ENCODE measurements around the gene NCKAP5L.
A peak's percentile ranks its signal among the peaks of the same experiment; 100 is the strongest.

Gene NCKAP5L

DNA sequence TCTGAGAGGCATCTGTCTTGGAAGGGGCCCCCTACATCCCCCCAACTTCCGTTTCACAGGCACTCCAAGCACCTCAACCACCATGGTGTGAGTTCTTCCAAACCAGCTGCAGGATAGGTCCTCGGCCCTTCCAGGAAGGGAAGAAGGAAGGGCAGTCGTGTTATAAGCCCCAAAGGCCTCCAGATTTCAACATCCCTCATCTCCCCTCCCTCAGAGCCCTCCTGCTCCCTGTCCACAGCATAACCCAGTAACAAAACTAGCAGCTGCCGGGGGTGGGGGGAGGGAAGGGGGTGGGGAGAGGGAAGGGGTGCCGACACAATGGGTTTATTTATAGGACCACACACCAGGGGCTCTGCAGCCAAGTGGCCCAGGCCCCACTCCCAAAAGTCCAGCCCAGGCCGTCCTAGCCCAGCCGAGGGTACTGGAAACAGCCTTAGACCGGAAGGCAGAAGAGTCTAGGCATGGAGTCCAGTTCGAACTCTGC is 18.3 kb downstream of the NCKAP5L start:
- H3K4me3 ChIP-seq (ENCODE audit: insufficient read length, low read depth), result no peak overlapping the region
- DNase-seq (ENCODE audit: low read depth, low spot score), result no peak
- peak overlapping the region; percentile 69 for H3K9ac ChIP-seq (ENCODE audit: insufficient read length, low read depth)

DNA sequence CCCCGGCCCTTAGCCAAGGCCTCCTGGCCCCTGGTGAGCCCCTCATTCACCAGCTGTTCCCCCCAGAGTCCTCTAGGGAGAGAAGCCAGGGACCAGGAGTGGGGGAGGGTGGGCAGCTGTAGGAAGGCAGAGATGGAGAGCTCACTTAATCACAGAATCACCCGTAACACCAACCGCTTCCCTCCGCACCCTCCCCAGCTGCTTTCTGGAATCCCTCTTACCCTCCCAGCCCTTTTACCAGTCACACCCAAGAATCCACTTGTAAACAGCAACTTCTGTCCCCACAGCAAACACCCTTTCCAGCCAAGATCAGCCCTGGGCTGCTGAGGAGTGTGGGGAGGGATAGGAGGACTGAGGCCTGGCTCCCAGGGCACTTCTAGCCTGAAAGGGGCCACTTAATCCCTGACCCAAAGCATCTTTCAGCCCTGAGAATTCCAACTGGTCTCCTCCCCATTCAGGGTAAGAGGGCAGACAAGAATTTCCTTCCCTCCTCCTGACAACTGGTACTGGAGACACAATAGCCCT is 18.8 kb downstream of the NCKAP5L start:
- Histone ChIP-seq H3K27me3 (ENCODE audit: insufficient read depth, insufficient read length) (no peaks in the 10 kb centered on the region), H3K9me3 (ENCODE audit: insufficient read depth, low read length) (no peaks in the 10 kb centered on the region), H3K36me3 (ENCODE audit: insufficient read depth, insufficient read length, low read length) (peaks cover 32% of the 10 kb centered on the region), H3K4me1 (ENCODE audit: insufficient read depth, insufficient read length) (peaks cover 23% of the 10 kb centered on the region), H3K4me3 (ENCODE audit: insufficient read length, low read depth) (no peak overlapping the region), H3K9ac (ENCODE audit: insufficient read length, low read depth) (peak overlapping the region; percentile 80)
- peak; percentile 64 for DNase-seq (ENCODE audit: low read depth, low spot score)
- TF ChIP-seq YY1 (IDR thresholded peaks at IDR 0.05; ENCODE audit: insufficient read depth, insufficient read length) (no peak), SUZ12 (IDR thresholded peaks at IDR 0.05; ENCODE audit: extremely low read depth, insufficient read depth, insufficient read length) (no peak), ZNF274 (IDR thresholded peaks at IDR 0.05; ENCODE audit: low read depth, low read length) (no peak)

More for the DNA sequence above, 18.3 kb downstream of the NCKAP5L start:
- Histone ChIP-seq H3K36me3 (ENCODE audit: insufficient read depth, insufficient read length, low read length) (peaks cover 30% of the 10 kb centered on the region), H3K27me3 (ENCODE audit: insufficient read depth, insufficient read length) (no peaks in the 10 kb centered on the region), H3K4me1 (ENCODE audit: insufficient read depth, insufficient read length) (peaks cover 21% of the 10 kb centered on the region), H3K9me3 (ENCODE audit: insufficient read depth, low read length) (no peaks in the 10 kb centered on the region)
- no peak for TF ChIP-seq YY1 (IDR thresholded peaks at IDR 0.05; ENCODE audit: insufficient read depth, insufficient read length)
- no peak for TF ChIP-seq ZNF274 (IDR thresholded peaks at IDR 0.05; ENCODE audit: low read depth, low read length)
- no peak for TF ChIP-seq SUZ12 (IDR thresholded peaks at IDR 0.05; ENCODE audit: extremely low read depth, insufficient read depth, insufficient read length)

DNA sequence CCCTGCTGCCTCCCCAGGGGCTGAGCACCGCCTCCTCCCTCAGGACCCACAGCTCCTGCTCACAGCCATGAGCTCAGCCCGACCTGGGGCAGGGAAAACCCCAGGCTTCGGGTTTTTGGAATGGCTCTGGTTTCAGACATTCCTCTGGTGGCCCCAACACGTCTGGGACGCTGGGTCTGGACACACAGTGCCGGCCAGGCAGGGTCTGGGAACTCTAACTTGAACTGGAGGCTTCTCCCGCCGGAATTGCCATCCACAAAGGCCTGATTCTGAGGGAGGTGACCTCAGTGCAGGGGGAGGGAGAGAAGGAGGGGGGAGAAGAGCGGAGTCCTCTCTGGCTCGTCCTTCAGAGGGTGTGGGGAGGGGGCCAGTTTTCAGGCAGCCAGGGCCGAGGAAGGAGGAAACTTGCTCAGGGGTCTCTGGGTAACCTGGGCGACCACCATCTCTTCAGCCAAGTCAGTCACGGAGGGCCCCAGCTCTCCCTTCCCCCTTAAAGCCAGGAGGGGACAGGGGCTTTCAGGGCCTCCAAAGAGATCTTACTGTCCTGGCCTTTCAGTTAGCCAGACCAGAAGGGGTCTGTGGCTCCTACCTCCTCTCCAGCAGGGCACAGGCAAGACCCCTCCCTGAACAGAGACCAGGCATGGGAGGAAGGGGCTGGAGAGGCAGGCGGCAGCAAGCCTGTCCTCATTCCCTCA is 19.4 kb downstream of the NCKAP5L start:
- H3K9me3 ChIP-seq (ENCODE audit: insufficient read depth, low read length), result no peaks in the 10 kb centered on the region
- H3K27me3 ChIP-seq (ENCODE audit: insufficient read depth, insufficient read length), result no peaks in the 10 kb centered on the region
- peak overlapping the region; percentile 80 for H3K9ac ChIP-seq (ENCODE audit: insufficient read length, low read depth)
- no peak overlapping the region for H3K4me3 ChIP-seq (ENCODE audit: insufficient read length, low read depth)
- peaks cover 38% of the 10 kb centered on the region for H3K36me3 ChIP-seq (ENCODE audit: insufficient read depth, insufficient read length, low read length)
- TF ChIP-seq YY1 (IDR thresholded peaks at IDR 0.05; ENCODE audit: insufficient read depth, insufficient read length), result no peak
- no peak for TF ChIP-seq SUZ12 (IDR thresholded peaks at IDR 0.05; ENCODE audit: extremely low read depth, insufficient read depth, insufficient read length)
- no peak for TF ChIP-seq ZNF274 (IDR thresholded peaks at IDR 0.05; ENCODE audit: low read depth, low read length)
- DNase-seq (ENCODE audit: low read depth, low spot score), result peak; percentile 42
- H3K4me1 ChIP-seq (ENCODE audit: insufficient read depth, insufficient read length), result peaks cover 23% of the 10 kb centered on the region

- Histone ChIP-seq H3K27me3 (ENCODE audit: insufficient read depth, insufficient read length) (no peaks in the 10 kb centered on the region), H3K9ac (ENCODE audit: insufficient read length, low read depth) (peak overlapping the region; percentile 80), H3K9me3 (ENCODE audit: insufficient read depth, low read length) (no peaks in the 10 kb centered on the region), H3K4me1 (ENCODE audit: insufficient read depth, insufficient read length) (peaks cover 28% of the 10 kb centered on the region), H3K4me3 (ENCODE audit: insufficient read length, low read depth) (no peak overlapping the region), H3K36me3 (ENCODE audit: insufficient read depth, insufficient read length, low read length) (peaks cover 44% of the 10 kb centered on the region)
- no peak for DNase-seq (ENCODE audit: low read depth, low spot score)
- TF ChIP-seq YY1 (IDR thresholded peaks at IDR 0.05; ENCODE audit: insufficient read depth, insufficient read length) (no peak), ZNF274 (IDR thresholded peaks at IDR 0.05; ENCODE audit: low read depth, low read length) (no peak), SUZ12 (IDR thresholded peaks at IDR 0.05; ENCODE audit: extremely low read depth, insufficient read depth, insufficient read length) (no peak)
Measured at GRCh38 chr12:49807991-49808580, 20.1 kb downstream of the NCKAP5L start.

GRCh38 chr12:49806877-49807276 is 21.3 kb downstream of the NCKAP5L start:
- Histone ChIP-seq H3K9me3 (ENCODE audit: insufficient read depth, low read length) (no peaks in the 10 kb centered on the region), H3K36me3 (ENCODE audit: insufficient read depth, insufficient read length, low read length) (peaks cover 52% of the 10 kb centered on the region), H3K4me3 (ENCODE audit: insufficient read length, low read depth) (no peak overlapping the region), H3K27me3 (ENCODE audit: insufficient read depth, insufficient read length) (no peaks in the 10 kb centered on the region), H3K9ac (ENCODE audit: insufficient read length, low read depth) (peak overlapping the region; percentile 9), H3K4me1 (ENCODE audit: insufficient read depth, insufficient read length) (peaks cover 29% of the 10 kb centered on the region)
- TF ChIP-seq ZNF274 (IDR thresholded peaks at IDR 0.05; ENCODE audit: low read depth, low read length), result no peak
- no peak for DNase-seq (ENCODE audit: low read depth, low spot score)

DNA sequence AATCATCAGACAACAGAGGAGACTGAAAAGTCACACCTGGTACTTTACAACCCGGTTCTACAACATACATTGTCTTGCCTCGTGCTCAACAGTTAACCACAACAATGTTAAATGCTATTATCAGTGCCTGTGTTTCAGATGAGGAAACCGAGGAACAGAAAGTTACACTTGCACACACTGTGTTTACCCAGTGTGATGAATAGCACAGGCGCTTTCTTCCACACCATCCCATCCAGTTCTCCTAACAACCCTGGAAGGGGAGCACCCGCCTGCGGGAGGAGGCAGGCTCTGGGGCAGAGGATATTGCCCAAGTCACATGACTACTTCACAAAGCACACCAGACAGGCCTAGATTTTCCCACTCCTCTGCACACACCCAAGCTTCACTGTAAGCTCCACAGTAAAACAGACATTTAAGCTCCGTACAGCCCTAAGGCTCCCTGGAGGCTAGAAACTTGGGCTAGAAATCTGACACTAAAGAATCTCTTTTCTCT is 21.8 kb downstream of the NCKAP5L start:
- TF ChIP-seq ZNF274 (IDR thresholded peaks at IDR 0.05; ENCODE audit: low read depth, low read length) (no peak), SUZ12 (IDR thresholded peaks at IDR 0.05; ENCODE audit: extremely low read depth, insufficient read depth, insufficient read length) (no peak), YY1 (IDR thresholded peaks at IDR 0.05; ENCODE audit: insufficient read depth, insufficient read length) (no peak)
- Histone ChIP-seq H3K27me3 (ENCODE audit: insufficient read depth, insufficient read length) (no peaks in the 10 kb centered on the region), H3K4me3 (ENCODE audit: insufficient read length, low read depth) (no peak overlapping the region), H3K9ac (ENCODE audit: insufficient read length, low read depth) (no peak overlapping the region), H3K36me3 (ENCODE audit: insufficient read depth, insufficient read length, low read length) (peaks cover 57% of the 10 kb centered on the region), H3K9me3 (ENCODE audit: insufficient read depth, low read length) (no peaks in the 10 kb centered on the region), H3K4me1 (ENCODE audit: insufficient read depth, insufficient read length) (peaks cover 29% of the 10 kb centered on the region)
- no peak for DNase-seq (ENCODE audit: low read depth, low spot score)

GRCh38 chr12:49805409-49805808 is 22.8 kb downstream of the NCKAP5L start:
- H3K9ac ChIP-seq (ENCODE audit: insufficient read length, low read depth), result no peak overlapping the region
- peaks cover 29% of the 10 kb centered on the region for H3K4me1 ChIP-seq (ENCODE audit: insufficient read depth, insufficient read length)
- no peak overlapping the region for H3K4me3 ChIP-seq (ENCODE audit: insufficient read length, low read depth)
- H3K27me3 ChIP-seq (ENCODE audit: insufficient read depth, insufficient read length), result no peaks in the 10 kb centered on the region
- H3K9me3 ChIP-seq (ENCODE audit: insufficient read depth, low read length), result no peaks in the 10 kb centered on the region
- H3K36me3 ChIP-seq (ENCODE audit: insufficient read depth, insufficient read length, low read length), result peaks cover 67% of the 10 kb centered on the region
- TF ChIP-seq YY1 (IDR thresholded peaks at IDR 0.05; ENCODE audit: insufficient read depth, insufficient read length), result no peak
- no peak for TF ChIP-seq SUZ12 (IDR thresholded peaks at IDR 0.05; ENCODE audit: extremely low read depth, insufficient read depth, insufficient read length)
- no peak for TF ChIP-seq ZNF274 (IDR thresholded peaks at IDR 0.05; ENCODE audit: low read depth, low read length)
- no peak for DNase-seq (ENCODE audit: low read depth, low spot score)
